Measurements from ENCODE around the gene ZCWPW1. TPM values are rescaled to one million over a fixed set of nuclear protein-coding genes. Genes with fewer than 3 reads are reported as not detected.

ZCWPW1 gene
- total and polyA plus RNA-seq, 10 of the 15 experiments (the other 5 are each of a cell fraction or from before 2014, with no cell fraction given): 1.3 to 4.4 (median 3.7) TPM

DNA sequence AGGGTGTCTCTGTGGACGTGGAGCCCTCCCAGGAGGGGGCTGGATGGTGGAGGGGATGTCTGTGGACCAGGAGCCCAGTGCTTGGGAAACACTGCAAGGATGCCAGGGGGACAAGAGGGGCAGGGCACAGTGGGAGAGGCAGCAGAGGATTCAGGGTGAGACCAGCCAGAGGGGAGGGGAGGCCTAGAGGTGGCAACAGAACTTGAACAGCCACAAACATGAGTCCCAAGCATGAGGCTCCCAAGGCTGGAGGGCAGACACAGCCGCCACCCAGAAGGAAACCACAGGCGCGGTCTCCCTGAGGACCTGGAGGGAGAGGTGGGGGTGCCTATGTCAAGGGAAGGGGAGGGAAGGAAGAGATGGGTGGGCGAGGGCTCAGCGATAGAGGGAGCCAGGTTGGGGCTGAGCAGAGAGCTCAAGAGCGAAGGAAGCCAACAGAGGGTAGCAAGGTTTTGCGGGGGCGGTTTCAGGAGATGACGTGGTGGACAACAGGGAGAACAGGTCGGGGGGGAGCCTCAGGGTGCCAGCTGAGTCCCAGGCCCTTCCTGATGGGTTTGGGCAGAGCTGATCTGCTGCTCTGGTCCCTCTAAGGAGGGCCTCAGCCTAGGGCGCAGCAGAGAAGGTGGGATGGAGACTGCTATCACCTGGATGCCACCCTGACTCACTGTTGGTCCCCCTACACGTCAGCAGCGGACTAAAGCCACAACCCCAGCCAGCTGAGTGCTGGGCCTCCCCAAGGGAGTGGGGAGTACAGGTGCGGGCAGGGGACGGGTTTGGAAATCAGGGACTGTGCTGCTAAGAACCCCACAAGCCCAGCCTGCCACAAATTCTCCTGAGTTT, 61.9 kb downstream of the ZCWPW1 start (continued):
- no peak for TF ChIP-seq SRF (IDR thresholded peaks at IDR 0.05; ENCODE audit: low read depth in 2 of 2, low read length in 2 of 2)
- TF ChIP-seq, protein P1, sequence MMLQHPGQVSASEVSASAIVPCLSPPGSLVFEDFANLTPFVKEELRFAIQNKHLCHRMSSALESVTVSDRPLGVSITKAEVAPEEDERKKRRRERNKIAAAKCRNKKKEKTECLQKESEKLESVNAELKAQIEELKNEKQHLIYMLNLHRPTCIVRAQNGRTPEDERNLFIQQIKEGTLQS (IDR thresholded peaks at IDR 0.05; ENCODE audit: borderline replicate concordance, extremely low read depth, low read depth, low read length): no peak
- TF ChIP-seq SMAD1 (IDR thresholded peaks at IDR 0.05; ENCODE audit: low read depth, partially characterized antibody): peak; percentile 26
- TF ChIP-seq, protein P2, sequence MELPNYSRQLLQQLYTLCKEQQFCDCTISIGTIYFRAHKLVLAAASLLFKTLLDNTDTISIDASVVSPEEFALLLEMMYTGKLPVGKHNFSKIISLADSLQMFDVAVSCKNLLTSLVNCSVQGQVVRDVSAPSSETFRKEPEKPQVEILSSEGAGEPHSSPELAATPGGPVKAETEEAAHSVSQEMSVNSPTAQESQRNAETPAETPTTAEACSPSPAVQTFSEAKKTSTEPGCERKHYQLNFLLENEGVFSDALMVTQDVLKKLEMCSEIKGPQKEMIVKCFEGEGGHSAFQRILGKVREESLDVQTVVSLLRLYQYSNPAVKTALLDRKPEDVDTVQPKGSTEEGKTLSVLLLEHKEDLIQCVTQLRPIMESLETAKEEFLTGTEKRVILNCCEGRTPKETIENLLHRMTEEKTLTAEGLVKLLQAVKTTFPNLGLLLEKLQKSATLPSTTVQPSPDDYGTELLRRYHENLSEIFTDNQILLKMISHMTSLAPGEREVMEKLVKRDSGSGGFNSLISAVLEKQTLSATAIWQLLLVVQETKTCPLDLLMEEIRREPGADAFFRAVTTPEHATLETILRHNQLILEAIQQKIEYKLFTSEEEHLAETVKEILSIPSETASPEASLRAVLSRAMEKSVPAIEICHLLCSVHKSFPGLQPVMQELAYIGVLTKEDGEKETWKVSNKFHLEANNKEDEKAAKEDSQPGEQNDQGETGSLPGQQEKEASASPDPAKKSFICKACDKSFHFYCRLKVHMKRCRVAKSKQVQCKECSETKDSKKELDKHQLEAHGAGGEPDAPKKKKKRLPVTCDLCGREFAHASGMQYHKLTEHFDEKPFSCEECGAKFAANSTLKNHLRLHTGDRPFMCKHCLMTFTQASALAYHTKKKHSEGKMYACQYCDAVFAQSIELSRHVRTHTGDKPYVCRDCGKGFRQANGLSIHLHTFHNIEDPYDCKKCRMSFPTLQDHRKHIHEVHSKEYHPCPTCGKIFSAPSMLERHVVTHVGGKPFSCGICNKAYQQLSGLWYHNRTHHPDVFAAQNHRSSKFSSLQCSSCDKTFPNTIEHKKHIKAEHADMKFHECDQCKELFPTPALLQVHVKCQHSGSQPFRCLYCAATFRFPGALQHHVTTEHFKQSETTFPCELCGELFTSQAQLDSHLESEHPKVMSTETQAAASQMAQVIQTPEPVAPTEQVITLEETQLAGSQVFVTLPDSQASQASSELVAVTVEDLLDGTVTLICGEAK (IDR thresholded peaks at IDR 0.05; ENCODE audit: borderline replicate concordance): no peak
- TF ChIP-seq, protein P3, sequence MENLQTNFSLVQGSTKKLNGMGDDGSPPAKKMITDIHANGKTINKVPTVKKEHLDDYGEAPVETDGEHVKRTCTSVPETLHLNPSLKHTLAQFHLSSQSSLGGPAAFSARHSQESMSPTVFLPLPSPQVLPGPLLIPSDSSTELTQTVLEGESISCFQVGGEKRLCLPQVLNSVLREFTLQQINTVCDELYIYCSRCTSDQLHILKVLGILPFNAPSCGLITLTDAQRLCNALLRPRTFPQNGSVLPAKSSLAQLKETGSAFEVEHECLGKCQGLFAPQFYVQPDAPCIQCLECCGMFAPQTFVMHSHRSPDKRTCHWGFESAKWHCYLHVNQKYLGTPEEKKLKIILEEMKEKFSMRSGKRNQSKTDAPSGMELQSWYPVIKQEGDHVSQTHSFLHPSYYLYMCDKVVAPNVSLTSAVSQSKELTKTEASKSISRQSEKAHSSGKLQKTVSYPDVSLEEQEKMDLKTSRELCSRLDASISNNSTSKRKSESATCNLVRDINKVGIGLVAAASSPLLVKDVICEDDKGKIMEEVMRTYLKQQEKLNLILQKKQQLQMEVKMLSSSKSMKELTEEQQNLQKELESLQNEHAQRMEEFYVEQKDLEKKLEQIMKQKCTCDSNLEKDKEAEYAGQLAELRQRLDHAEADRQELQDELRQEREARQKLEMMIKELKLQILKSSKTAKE (IDR thresholded peaks at IDR 0.05; ENCODE audit: low read depth, poor library complexity, severe bottlenecking): peak; percentile 67
- TF ChIP-seq IRF4 (IDR thresholded peaks at IDR 0.05; ENCODE audit: low read depth, low read length): 0 out of 2 replicates have a peak, but pooled peaks have one; percentile 24
- no peak for TF ChIP-seq NRF1 (conservative IDR thresholded peaks at IDR 0.05; ENCODE audit: low read depth, low read length)
- TF ChIP-seq, protein P4, sequence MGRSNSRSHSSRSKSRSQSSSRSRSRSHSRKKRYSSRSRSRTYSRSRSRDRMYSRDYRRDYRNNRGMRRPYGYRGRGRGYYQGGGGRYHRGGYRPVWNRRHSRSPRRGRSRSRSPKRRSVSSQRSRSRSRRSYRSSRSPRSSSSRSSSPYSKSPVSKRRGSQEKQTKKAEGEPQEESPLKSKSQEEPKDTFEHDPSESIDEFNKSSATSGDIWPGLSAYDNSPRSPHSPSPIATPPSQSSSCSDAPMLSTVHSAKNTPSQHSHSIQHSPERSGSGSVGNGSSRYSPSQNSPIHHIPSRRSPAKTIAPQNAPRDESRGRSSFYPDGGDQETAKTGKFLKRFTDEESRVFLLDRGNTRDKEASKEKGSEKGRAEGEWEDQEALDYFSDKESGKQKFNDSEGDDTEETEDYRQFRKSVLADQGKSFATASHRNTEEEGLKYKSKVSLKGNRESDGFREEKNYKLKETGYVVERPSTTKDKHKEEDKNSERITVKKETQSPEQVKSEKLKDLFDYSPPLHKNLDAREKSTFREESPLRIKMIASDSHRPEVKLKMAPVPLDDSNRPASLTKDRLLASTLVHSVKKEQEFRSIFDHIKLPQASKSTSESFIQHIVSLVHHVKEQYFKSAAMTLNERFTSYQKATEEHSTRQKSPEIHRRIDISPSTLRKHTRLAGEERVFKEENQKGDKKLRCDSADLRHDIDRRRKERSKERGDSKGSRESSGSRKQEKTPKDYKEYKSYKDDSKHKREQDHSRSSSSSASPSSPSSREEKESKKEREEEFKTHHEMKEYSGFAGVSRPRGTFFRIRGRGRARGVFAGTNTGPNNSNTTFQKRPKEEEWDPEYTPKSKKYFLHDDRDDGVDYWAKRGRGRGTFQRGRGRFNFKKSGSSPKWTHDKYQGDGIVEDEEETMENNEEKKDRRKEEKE (IDR thresholded peaks at IDR 0.05): peak; percentile 76; the same call in 1 of the 2 replicates
- peak; percentile 64 for TF ChIP-seq POLR2A (IDR thresholded peaks at IDR 0.05; ENCODE audit: low read depth, low read length)
- TF ChIP-seq, protein P5, sequence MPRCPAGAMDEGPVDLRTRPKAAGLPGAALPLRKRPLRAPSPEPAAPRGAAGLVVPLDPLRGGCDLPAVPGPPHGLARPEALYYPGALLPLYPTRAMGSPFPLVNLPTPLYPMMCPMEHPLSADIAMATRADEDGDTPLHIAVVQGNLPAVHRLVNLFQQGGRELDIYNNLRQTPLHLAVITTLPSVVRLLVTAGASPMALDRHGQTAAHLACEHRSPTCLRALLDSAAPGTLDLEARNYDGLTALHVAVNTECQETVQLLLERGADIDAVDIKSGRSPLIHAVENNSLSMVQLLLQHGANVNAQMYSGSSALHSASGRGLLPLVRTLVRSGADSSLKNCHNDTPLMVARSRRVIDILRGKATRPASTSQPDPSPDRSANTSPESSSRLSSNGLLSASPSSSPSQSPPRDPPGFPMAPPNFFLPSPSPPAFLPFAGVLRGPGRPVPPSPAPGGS (IDR thresholded peaks at IDR 0.05; ENCODE audit: borderline replicate concordance, insufficient read depth, low read depth, low read length, poor library complexity, severe bottlenecking): peak; percentile 63
- peak; percentile 91 for TF ChIP-seq CREM (IDR thresholded peaks at IDR 0.05; ENCODE audit: low read depth)
- TF ChIP-seq ZZZ3 (IDR thresholded peaks at IDR 0.05; ENCODE audit: control insufficient read depth, insufficient read length, low read depth): no peak
- TF ChIP-seq DPF2 (IDR thresholded peaks at IDR 0.05): peak; percentile 93
- TF ChIP-seq, protein P6, sequence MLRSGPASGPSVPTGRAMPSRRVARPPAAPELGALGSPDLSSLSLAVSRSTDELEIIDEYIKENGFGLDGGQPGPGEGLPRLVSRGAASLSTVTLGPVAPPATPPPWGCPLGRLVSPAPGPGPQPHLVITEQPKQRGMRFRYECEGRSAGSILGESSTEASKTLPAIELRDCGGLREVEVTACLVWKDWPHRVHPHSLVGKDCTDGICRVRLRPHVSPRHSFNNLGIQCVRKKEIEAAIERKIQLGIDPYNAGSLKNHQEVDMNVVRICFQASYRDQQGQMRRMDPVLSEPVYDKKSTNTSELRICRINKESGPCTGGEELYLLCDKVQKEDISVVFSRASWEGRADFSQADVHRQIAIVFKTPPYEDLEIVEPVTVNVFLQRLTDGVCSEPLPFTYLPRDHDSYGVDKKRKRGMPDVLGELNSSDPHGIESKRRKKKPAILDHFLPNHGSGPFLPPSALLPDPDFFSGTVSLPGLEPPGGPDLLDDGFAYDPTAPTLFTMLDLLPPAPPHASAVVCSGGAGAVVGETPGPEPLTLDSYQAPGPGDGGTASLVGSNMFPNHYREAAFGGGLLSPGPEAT (IDR thresholded peaks at IDR 0.05; ENCODE audit: low read depth): peak; percentile 88
- TF ChIP-seq RUNX3 (IDR thresholded peaks at IDR 0.05; ENCODE audit: low read length): peak; percentile 71
- TF ChIP-seq EED (IDR thresholded peaks at IDR 0.05; ENCODE audit: low read depth): peak; percentile 79
